SU-DHL-6 (cell line): ENCODE data around the gene COX8C.

Experiments
- H2AFZ ChIP-seq: fragments of 200-600 bp; sonication (generic); 2 replicates; pipeline ENCODE4 v1.6.1; 2014; ENCODE audit warnings: low read depth, mild to moderate bottlenecking, moderate library complexity, mixed read lengths, antibody characterized with exemption, low read length; ENCODE audit not compliant: severe bottlenecking
- H3F3A ChIP-seq: fragments of 200-600 bp; shearing (Covaris generic); 2 replicates; pipeline ENCODE4 v1.6.0; 2016; ENCODE audit warnings: antibody characterized with exemption, mild to moderate bottlenecking; ENCODE audit not compliant: insufficient read depth
- H3K27ac ChIP-seq: fragments of 200-600 bp; sonication (generic); 2 replicates; pipeline ENCODE4 v1.5.1; 2016; ENCODE audit warnings: low read depth, mild to moderate bottlenecking, low read length, moderate library complexity, mixed read lengths
- H3K27me3 ChIP-seq: fragments of 200-600 bp; sonication (generic), shearing (Covaris generic); 2 replicates; pipeline ENCODE4 v1.6.0; 2014; ENCODE audit warnings: mild to moderate bottlenecking, low read length
- H3K36me3 ChIP-seq: fragments of 200-600 bp; sonication (generic); 2 replicates; pipeline ENCODE4 v1.6.1; 2014; ENCODE audit warnings: mild to moderate bottlenecking, low read length, mixed read lengths
- H3K4me2 ChIP-seq: fragments of 300-600, 200-600 bp; shearing (Covaris generic), sonication (generic); 2 replicates; pipeline ENCODE4 v1.6.0; 2014; ENCODE audit warnings: low read length, low read depth, mild to moderate bottlenecking; ENCODE audit not compliant: poor library complexity, severe bottlenecking
- H3K4me3 ChIP-seq: fragments of 200-600 bp; sonication (generic); 2 replicates; pipeline ENCODE4 v1.5.1; 2014; ENCODE audit warnings: antibody characterized with exemption, low read length, mild to moderate bottlenecking, mixed read lengths; ENCODE audit not compliant: insufficient read depth, poor library complexity, severe bottlenecking
- H3K79me2 ChIP-seq: fragments of 200-600 bp; sonication (generic); 2 replicates; pipeline ENCODE4 v1.6.1; 2014; ENCODE audit warnings: mild to moderate bottlenecking, low read length, moderate library complexity; ENCODE audit not compliant: insufficient read depth
- H3K9ac ChIP-seq: fragments of 200-600 bp; sonication (generic); 2 replicates; pipeline ENCODE4 v1.7.0; 2014; ENCODE audit warnings: mild to moderate bottlenecking, low read length
- H3K9me2 ChIP-seq: fragments of 200-600 bp; sonication (generic); replicated peaks from 2 replicates; pipeline ENCODE4 v1.6.1; 2014; ENCODE audit warnings: low read length; ENCODE audit not compliant: insufficient read depth
- H3K9me3 ChIP-seq: fragments of 200-600 bp; sonication (generic); 2 replicates; pipeline ENCODE4 v1.6.1; 2014; ENCODE audit warnings: low read length, mixed read lengths; ENCODE audit not compliant: insufficient read depth
- H4K20me1 ChIP-seq: fragments of 200-600 bp; sonication (generic); 2 replicates; pipeline ENCODE4 v1.6.1; 2014; ENCODE audit warnings: low read depth, mild to moderate bottlenecking, antibody characterized with exemption, low read length, moderate library complexity, mixed read lengths
- EZH2phosphoT487 ChIP-seq: fragments of 200-600 bp; sonication (generic), shearing (Covaris generic); conservative IDR thresholded peaks from 2 replicates; pipeline ENCODE4 v1.6.1; 2018; ENCODE audit warnings: mild to moderate bottlenecking, antibody characterized with exemption, low read length, moderate library complexity, mixed read lengths
- TF ChIP-seq, protein P1 (sequence below): fragments of 200-600 bp; sonication (generic); IDR thresholded peaks from one replicate; pipeline ENCODE4 v1.5.1; 2017; ENCODE audit warnings: antibody characterized with exemption, mild to moderate bottlenecking, low read length, moderate library complexity; ENCODE audit not compliant: insufficient read depth, poor library complexity, severe bottlenecking

COX8C gene

DNA sequence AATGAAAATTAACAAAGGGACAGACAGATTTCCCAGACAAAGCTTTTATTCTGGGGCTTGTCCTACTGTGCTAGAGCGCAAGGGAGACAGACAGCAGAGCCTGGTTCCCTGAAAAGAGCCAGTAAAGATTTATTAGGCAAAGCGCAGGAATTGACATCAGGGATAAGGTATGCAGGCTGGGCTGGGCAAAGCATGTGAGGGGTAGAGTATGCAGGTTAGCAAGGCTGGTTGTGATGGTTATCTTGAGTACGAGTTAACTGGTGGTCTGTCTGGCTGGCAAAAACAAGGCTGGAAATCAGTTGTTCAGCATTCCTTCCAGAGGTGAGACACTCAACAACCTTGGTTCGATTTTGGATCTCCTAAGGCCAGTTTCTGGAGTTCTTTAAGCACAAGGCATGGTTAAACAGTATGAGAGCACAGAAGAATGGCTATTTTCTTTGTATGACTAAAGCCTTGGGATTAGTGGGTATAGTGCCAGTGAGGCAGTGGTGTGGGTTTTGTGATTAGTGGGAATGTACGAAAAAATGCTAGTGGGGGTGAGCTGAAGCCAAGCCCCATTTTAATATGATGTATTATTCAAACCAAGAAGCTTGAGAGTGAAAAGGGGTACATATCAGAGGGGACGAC lies 45.0 kb upstream of the COX8C start:
- peaks cover 11% of the 10 kb centered on the region; the same call in 1 of the 2 replicates for H4K20me1 ChIP-seq
- TF ChIP-seq EZH2phosphoT487 = no peak
- TF ChIP-seq, protein P1, sequence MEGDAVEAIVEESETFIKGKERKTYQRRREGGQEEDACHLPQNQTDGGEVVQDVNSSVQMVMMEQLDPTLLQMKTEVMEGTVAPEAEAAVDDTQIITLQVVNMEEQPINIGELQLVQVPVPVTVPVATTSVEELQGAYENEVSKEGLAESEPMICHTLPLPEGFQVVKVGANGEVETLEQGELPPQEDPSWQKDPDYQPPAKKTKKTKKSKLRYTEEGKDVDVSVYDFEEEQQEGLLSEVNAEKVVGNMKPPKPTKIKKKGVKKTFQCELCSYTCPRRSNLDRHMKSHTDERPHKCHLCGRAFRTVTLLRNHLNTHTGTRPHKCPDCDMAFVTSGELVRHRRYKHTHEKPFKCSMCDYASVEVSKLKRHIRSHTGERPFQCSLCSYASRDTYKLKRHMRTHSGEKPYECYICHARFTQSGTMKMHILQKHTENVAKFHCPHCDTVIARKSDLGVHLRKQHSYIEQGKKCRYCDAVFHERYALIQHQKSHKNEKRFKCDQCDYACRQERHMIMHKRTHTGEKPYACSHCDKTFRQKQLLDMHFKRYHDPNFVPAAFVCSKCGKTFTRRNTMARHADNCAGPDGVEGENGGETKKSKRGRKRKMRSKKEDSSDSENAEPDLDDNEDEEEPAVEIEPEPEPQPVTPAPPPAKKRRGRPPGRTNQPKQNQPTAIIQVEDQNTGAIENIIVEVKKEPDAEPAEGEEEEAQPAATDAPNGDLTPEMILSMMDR = no peak
- peaks cover 83% of the 10 kb centered on the region for H3K79me2 ChIP-seq
- H3K27ac ChIP-seq = no peak overlapping the region
- no peaks in the 10 kb centered on the region for H3K9me2 ChIP-seq
- H3K9ac ChIP-seq = no peak overlapping the region
- H3K27me3 ChIP-seq = no peaks in the 10 kb centered on the region
- H3K4me2 ChIP-seq = no peak overlapping the region
- H3F3A ChIP-seq = no peaks in the 10 kb centered on the region
- H3K9me3 ChIP-seq = no peaks in the 10 kb centered on the region
- H3K36me3 ChIP-seq = no peaks in the 10 kb centered on the region
- H2AFZ ChIP-seq = no peak overlapping the region
- H3K4me3 ChIP-seq = no peak overlapping the region

DNA sequence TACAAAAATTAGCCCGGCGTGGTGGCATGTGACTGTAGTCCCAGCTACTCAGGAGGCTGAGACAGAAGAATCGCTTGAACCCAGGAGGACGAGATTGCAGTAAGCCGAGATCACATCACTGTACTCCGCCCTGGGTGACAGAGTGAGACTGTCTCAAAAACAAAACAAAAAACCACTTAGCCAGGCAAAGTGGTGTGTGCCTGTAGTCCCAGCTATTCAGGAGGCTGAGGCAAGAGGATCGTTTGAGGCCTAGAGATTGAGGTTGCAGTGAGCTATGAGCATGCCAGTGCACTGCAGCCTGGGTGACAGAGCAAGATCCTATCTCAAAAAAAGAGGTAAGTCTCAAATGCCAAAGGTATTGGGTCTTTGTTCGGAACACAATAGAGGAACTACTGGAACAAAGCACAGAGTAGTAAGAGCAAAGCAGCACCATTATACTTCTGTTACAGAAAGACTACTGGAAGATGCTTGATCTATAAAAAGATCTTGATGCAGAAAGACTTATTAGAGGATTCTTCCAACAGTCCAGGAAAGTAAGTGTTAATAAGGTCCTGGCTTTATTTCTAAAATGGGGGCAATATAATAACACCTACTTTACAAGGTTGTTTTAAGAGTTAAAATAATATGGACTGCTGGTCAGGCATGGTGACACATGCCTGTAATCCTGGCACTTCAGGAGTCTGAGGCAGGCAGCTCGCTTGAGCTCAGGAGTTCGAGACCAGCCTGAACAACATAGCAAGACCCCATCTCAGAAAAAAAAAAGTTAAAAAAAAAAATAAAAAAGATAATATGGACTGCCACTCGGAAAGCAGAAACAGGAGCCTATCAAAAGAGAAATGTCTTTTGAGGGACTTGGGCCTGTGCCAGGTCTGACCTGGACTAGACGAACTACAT lies 44.0 kb upstream of the COX8C start:
- peaks cover 82% of the 10 kb centered on the region for H3K79me2 ChIP-seq
- peaks cover 11% of the 10 kb centered on the region; the same call in 1 of the 2 replicates for H4K20me1 ChIP-seq
- no peak overlapping the region for H3K9ac ChIP-seq
- no peak overlapping the region for H3K4me3 ChIP-seq
- H3K9me3 ChIP-seq = no peaks in the 10 kb centered on the region
- H3K27ac ChIP-seq = no peak overlapping the region
- H3F3A ChIP-seq = no peaks in the 10 kb centered on the region
- no peaks in the 10 kb centered on the region for H3K9me2 ChIP-seq
- no peak for TF ChIP-seq EZH2phosphoT487
- TF ChIP-seq, protein P1 = no peak
- H3K4me2 ChIP-seq = no peak overlapping the region
- no peak overlapping the region for H2AFZ ChIP-seq
- H3K36me3 ChIP-seq = no peaks in the 10 kb centered on the region
- no peaks in the 10 kb centered on the region for H3K27me3 ChIP-seq

DNA sequence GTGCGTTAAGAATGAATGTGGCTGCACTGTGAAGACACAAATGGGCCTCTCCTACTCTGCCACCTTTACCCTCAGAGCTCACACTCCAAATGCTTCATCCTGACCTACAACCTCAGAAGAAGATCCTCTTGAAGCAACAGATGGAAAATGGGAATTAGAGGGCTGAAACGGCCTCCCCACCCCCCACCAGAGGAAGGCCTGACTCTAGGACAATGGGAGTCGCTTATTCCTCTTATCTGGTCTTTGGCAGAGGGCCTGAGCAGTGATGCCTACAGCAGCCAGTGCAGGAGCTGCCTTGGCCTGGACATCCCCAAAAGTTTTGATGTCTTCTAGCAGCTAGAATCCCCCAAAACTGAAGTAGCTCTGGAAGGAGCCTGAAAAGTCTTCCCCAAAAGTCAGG lies 43.3 kb upstream of the COX8C start:
- Histone ChIP-seq H4K20me1 (peaks cover 11% of the 10 kb centered on the region; the same call in 1 of the 2 replicates), H3K36me3 (no peaks in the 10 kb centered on the region), H3K27me3 (no peaks in the 10 kb centered on the region), H3K9me3 (no peaks in the 10 kb centered on the region), H3K9ac (no peak overlapping the region), H3K79me2 (peaks cover 82% of the 10 kb centered on the region), H3K9me2 (no peaks in the 10 kb centered on the region), H2AFZ (no peak overlapping the region), H3K27ac (no peak overlapping the region), H3K4me2 (no peak overlapping the region), H3K4me3 (no peak overlapping the region), H3F3A (no peaks in the 10 kb centered on the region)
- no peak for TF ChIP-seq EZH2phosphoT487
- TF ChIP-seq, protein P1 = no peak
